Stimulated activated CD4-positive, alpha-beta T cell treated with anti-CD3 and anti-CD28 coated beads, Interleukin-2, amount 100 ng/mL, for 24 hours (primary cell): ENCODE measurements around the gene STPG3.
"Not testable (repeated sequence)": the region's sequence is repeated elsewhere in the genome, so short reads cannot be mapped to it uniquely, and the experiment has no call there.

Experiments used
- DNase-seq, 2 donors: peaks; one replicate each; pipeline ENCODE4 v3.0.0-alpha.2; 2020

The STPG3 gene

DNA sequence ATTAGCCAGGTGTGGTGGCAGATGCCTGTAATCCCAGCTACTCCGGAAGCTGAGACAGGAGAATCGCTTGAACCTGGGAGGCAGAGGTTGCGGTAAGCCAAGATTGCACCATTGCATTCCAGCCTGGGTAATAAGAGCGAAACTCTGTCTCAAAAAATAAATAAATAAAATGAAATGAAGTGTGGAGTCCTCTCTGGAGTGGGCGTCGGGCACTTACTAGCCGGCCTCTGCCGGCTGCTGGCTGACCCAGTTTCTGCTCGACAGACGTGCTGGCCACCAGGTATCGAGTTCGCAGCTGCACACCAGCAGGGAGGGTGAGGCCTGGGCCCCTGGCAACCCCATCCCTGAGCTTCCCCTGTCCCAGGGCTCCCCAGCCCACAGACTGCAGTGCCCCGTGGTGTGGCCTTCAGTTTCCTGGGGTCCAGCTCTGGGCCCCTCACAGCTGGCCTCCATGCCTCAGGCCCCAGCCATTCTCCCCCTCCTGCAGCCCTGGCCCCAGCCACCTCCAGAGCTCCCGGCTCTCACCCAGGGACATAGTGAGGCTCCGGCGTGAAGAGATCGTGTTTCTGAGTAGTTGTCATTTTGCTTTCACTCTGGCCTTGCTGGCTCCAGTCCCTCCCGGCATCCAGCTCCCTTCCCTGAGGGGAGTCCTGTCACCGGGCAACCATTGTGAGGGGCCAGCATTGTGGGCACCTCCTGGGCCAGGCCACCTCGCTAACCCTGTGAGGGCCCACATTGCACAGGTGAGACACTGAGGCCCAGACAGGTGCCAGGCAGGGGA is 3.8 kb upstream of the STPG3 start:
- no peak for DNase-seq

DNA sequence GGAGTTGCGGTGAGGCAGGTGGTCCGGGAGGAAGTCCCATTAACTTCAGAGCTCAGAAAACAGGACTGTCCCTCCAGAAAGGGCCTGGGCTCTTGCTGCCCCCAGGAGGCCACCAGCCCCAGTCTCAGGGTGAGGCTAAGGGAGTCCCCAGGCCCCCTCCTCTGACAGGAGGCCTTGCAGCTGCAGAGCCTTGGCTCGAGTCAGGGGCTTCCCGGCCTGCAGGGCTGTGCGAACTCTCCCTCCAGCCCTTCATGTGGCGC is 3.2 kb upstream of the STPG3 start:
- no peak for DNase-seq

- no peak for DNase-seq
These were observed 525 bp upstream of the STPG3 start for GRCh38 chr9:137250329-137251193.

DNA sequence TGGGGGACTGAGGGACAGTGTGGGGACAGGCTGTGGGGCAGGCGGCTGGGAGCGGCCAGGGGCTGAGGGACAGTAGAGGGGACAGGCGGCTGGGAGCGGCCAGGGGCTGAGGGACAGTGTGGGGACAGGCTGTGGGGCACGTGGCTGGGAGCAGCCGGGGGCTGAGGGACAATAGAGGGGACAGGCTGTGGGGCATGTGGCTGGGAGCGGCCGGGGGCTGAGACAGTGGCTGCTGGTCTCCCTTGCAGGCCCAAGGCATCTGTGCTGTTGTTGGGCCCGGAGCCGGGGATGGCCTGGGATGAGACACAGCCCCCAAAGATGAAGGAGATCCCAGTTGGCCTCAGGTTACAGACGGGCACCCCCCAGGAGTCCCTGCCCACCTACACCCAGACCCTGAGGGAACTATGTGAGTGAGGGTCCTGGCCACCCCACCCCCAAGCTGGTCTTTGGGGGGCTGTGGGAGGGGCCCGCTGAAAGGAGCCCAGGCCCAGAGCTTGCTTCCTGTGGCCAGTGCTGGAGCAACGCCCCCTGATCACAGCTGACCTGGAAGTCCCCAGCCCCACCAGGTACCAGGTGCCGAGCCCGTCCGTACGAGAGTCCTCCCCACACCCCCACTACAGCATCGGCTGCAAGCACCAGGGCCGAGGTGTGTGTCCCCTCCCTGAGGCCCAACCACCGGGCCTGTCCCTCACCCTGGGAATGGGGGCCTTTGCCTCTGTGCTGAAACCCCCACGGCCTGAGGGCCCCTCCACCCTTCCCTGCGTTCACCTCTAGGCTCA is 593 bp downstream of the STPG3 start:
- DNase-seq, result no peak

DNA sequence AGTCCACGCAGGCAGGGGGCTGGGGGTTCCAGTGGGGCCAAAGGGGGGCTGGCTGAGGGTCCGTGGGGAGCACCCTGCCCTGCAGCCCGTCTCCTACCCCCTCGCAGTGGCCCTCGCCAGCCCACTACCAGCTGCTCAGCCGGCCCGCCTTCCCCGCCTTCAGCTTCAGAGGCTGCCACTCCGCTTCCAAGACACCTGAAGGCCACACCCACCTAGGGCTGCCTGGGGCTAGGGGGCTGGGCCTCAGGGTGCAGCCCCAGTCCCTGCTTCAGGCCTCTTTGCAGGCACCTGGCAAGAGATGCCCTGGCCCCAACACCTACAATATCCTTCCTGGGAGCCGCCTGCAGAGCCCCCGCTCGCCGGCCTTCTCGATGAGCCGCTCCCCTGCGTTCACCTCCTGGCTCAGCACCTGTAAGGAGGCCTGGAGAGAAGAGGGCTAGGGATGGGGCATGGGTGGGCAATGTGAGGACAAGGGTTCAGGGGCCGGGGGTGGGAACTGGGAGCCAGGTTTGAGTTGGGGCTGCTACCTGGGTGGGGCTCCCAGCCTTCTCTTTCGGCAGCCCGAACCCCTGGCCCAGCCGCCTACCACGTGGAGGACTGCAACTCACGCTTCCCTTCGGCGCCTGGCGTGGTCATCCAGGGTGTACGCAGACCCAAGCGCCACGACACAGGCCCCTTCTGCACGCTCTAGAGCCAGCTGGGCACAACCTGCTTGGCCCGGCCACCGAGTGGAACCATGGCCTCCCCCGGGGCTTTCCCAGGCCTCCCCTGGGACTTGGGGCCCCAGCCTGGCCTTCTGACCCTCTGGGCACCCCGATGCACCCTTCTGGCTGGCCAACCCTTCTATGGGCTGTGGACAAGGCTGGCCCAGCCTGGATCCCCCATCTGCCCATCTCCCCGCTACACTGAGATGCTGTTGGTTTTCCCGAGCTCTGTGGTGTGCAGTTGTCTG is 1.7 kb downstream of the STPG3 start:
- DNase-seq, result no peak

DNA sequence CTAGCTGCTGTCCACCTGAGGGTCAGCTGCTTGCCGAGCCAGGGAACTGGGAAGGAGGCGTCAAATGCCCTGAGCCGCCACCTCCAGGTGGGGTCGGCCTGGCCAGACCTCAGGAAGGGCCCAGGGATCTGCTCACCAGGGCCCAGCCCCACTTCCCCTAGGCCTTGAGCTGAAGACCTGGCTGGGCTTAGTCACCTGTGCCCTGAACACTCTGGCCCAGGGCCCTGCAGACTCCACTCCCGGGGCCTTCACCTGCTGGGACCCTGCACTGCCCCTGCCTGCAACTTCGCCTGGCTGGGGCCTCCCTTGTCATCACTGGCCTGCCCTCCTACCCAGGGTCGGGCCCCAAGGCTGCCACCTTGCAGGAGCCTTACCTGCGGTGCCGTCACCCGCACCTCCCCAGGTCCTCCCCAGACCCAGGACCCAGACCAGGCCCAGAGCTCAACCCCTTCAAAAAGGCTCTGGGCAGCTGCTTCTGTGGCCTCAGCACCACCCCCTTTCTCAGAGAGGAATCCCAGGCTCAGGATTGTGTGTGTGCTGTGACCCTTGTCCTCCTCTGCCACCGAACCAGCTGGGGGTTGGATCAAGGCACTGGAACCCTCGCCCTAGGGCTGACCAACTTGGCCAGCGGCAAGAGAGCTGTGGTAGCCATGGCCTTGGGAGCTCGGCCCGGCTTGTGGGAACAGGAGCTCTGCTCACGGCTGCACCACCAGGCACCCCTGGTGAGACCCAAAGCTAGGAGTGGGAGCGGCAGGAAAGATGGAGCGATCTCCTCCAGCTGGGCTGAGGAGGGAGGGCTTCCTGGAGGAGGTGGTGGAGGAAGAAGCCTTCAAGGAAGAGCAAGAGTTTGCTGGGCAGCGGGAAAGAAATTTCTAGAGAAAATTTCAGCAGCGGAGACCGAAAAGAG is 2.9 kb downstream of the STPG3 start:
- no peak for DNase-seq

- peak; percentile 98 to 99 for DNase-seq
These were observed 3.8 kb downstream of the STPG3 start, which contains the start of gene NELFB for GRCh38 chr9:137254624-137255447. NELFB (plus strand) TSS chr9:137255327.

GRCh38 chr9:137255448-137256114 is 4.5 kb downstream of the STPG3 start:
- DNase-seq, result no peak

- DNase-seq, result no peak
These were observed 5.3 kb downstream of the STPG3 start for GRCh38 chr9:137256362-137256761.

- DNase-seq, result no peak
These were observed 5.8 kb downstream of the STPG3 start for GRCh38 chr9:137256856-137257255.

DNA sequence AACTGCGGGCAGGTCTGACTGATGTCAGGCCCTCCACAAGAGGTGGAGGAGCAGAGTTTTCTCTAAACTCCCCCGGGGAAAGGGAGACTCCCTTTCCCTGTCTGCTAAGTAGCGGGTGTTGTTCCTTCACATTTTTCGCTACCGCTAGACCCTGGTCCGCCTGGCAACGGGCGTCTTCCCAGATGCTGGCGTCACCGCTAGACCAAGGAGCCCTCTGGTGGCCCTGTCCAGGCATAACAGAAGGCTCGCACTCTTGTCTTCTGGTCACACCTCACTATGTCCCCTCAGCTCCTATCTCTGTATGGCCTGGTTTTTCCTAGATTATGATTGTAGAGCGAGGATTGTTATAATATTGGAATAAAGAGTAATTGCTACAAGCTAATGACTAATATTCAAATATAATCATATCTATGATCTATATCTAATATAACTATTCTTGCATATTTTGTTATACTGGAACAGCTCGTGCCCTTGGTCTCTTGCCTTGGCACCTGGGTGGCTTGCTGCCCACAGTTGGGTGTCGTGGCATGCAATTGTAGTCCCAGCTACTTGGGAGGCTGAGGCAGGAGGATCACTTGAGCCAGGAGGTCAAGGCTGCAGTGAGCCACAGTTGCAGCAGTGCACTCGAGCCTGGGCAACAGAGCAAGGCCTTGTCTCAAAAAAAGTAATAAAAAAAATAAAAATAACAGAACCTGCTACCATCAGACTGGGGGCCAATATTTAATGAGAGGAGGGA is 11.3 kb downstream of the STPG3 start:
- DNase-seq, result not testable (repeated sequence)

DNA sequence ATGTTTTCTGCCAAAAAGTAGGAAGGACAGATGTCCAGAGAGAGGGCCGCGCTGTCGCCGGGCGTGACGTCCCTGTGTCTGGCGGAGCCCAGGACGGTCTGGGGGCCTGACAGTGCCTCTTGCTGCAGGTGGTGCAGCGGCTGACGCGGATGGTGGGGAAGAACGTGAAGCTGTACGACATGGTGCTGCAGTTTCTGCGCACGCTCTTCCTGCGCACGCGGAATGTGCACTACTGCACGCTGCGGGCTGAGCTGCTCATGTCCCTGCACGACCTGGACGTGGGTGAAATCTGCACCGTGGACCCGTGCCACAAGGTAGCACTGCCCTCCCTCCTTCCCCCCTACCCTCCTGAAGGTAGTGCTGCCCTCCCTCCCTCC is 11.8 kb downstream of the STPG3 start:
- DNase-seq, result no peak

GRCh38 chr9:137263506-137263905 is 12.4 kb downstream of the STPG3 start:
- DNase-seq, result no peak

- DNase-seq, result no peak
These were observed 13.0 kb downstream of the STPG3 start for GRCh38 chr9:137264067-137264466.

DNA sequence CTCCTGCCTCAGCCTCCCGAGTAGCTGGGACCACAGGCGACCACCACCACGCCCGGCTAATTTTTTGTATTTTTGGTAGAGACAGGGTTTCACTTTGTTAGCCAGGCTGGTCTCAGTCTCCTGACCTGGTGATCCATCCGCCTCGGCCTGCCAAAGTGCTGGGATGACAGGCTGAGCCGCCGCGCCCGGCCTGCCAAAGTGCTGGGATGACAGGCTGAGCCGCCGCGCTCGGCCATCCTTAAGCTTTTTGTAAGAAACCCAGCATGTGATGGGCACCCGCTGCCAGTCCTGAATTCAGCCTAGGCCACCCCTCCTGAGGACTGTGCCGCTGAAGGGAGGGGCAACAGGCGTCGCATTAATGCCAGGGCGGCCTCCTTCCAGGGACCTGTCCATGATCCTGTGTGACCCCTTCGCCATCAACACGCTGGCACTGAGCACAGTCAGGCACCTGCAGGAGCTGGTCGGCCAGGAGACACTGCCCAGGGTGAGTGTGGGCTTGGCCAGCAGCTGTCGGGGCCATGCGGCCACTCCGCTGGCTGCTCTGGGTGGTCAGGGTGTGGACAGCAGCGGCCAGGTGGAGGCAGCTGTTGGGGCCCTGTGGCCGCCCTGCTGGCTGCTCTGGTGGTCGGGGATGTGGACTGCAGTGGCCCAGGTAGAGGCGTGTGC is 14.5 kb downstream of the STPG3 start:
- no peak for DNase-seq

GRCh38 chr9:137266162-137266527 is 15.1 kb downstream of the STPG3 start:
- DNase-seq, result no peak

GRCh38 chr9:137266585-137267453 is 15.7 kb downstream of the STPG3 start:
- no peak for DNase-seq
